ENCODE measurements around the gene SCAF4.

DNA sequence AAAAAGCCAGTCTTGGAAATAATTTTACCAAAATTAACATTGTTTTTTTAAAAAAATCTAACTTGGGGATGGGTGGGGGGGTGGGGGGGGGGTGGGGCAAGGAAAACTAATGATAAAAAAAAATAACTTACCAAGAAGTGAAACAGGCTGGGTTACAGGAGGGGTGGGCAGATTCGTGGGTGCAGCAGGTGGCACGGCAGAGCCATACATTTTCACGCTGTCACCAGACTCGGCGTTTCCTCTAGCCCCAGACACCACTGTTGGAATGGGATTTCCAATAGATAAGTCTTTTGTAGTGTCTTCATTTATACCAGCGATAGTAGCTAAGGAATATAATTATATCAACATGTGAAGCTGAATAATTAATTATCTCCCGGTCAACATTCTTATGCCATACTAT, 47.0 kb downstream of the SCAF4 start:
- TF ChIP-seq, protein P1, sequence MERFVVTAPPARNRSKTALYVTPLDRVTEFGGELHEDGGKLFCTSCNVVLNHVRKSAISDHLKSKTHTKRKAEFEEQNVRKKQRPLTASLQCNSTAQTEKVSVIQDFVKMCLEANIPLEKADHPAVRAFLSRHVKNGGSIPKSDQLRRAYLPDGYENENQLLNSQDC (CRISPR knock-in tag; IDR thresholded peaks at IDR 0.05) = no peak
- TF ChIP-seq NBN (IDR thresholded peaks at IDR 0.05; ENCODE audit: low read depth) = no peak

All from K562 (cell line).